GM21576 (cell line): ENCODE results near the gene ALG2.
"Not testable (repeated sequence)": the region's sequence is repeated elsewhere in the genome, so short reads cannot be mapped to it uniquely, and the experiment has no call there.

Experiments used
- ATAC-seq: cut with Tn5 transposase; IDR thresholded peaks from one replicate; pipeline ENCODE4 v1.9.1; 2021; ENCODE audit warnings: mild to moderate bottlenecking, moderate library complexity; ENCODE audit not compliant: unreplicated experiment

The ALG2 gene

DNA sequence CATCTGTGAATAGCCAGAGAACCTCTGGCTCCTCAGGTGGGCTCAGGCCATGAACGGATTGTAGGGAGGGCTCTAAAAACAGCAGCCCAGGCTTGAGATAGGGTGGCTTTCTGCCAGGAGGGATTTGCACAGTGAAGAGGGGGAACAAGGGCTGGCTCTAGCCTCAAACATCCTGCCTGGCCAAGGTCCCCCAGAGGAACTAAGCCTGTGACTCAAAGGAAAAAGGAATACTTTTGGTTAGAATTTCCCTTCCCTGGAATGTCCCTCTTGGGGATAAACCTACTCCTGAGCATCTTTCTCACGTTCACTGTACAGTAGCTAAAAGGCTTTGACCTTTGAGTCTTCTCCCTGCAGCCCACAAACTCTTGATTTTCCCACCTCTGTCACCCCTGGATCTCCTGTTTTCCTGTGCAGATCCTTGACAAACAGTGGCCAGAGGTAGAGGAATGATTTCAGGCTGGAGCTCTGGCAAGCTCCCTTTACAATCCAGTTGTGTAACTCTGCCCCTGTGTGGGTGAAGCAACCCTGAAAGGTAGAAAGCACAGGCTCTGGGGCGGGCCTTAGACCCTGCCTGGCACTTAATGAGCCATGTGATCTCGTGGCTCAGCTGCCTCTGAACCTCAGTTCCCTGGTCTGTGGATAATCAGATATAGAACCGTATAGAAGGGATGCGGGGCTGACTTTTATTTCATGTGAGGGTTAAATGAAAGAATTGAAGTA, 17.8 kb upstream of the ALG2 start:
- no peak for ATAC-seq

DNA sequence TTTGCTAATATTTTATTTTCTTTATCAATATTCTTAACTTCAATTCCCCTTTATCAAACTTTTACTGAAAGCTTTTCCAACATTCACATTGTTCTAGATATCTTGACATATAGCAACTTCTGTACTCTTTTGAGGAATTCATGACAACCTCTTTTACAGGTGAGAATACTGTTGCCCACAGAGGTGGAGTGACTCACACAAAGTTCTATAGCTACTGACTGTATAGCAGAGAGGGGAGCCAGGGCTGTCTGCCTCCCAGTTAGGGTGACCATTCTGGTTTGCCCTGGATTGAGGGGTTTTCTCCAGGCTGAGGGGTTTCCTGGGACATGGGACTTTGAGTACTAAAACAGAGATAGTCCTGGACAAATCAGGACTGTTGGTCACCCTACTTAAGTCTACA, 16.6 kb upstream of the ALG2 start:
- no peak for ATAC-seq

DNA sequence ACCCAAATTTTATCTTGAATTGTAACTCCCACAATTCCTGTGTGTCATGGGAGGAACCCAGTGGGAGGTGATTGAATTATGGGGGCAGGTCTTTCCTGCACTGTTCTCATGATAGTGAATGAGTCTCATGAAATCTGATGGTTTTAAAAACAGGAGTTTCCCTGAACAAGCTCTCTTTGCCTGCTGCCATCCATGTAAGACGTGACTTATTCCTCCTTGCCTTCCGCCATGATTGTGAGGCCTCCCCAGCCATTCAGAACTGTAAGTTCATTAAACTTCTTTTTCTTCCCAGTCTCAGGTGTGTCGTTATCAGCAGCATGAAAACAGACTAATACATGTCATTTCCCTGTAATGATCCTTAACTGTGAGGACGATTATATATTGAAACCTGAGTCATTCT, 16.1 kb upstream of the ALG2 start:
- not testable (repeated sequence) for ATAC-seq

DNA sequence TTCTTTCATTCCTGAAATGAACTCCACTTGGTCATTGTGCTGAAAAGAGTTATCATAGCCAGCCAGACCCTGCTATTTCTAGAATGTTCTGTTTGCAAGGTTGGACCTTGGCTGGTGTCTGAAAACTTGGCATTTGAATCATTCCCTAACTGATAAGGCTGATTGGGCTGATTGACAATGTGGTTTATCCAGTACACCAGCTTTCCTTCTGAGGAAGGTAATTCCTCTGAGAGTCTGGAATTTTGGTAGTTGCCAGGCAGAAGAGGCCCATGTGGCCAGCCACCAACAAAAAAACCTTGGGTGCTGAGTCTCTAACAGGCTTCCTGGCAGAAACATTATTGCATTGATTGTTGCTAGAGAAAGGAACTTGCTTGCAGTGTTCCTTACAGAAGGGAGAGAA, 15.6 kb upstream of the ALG2 start:
- ATAC-seq, result no peak

DNA sequence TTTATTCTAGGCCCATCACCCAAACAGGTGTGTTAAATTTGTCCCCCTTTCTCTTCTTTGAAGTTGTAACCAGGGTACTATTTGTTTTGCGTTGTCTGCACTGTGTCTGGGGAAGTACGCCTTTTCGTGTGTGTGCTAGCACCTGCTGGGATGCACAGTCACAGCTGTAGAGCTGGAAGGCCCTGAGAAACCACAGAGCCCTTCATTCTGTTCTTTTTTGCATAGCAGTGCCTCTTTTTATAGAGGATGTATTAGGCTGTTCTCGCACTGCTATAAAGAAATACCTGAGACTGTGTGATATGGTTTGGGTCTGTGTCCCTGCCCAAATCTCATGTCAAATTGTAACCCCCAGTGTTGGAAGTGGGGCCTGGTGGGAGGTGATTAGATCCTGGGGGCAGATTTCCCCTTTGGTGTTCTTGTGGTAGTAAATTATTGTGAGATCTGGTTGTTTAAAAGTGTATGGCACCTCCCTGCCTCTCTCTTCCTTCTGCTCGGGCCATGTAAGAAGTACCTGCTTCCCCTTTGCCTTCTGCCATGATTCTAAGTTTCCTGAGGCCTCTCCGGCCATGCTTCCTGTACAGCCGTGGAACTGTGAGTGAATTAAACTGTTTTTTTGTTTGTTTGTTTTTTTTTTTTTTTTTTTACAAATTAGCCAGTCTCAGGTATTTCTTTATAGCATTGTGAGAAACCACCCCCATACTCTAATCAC, 14.3 kb upstream of the ALG2 start:
- ATAC-seq, result peak; percentile 93

DNA sequence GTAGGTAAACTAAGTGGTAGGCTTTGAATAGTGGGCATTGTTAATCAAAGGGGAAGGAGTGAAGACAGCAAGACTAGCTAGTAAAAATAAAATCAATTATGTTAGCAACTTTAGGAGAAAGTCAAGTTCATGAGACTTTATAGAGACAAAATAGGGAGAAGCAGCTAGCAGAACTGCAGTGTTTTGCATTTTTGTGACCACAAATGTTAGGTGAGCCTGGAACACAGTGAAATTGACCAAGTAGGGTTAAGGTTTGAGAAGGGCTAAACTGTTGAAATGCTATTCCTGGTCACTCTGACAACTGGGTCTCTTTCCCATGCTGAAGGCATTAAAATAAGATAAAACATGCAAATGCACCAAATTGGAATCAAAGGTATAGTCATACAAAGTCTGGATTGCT, 13.3 kb upstream of the ALG2 start:
- ATAC-seq, result no peak

DNA sequence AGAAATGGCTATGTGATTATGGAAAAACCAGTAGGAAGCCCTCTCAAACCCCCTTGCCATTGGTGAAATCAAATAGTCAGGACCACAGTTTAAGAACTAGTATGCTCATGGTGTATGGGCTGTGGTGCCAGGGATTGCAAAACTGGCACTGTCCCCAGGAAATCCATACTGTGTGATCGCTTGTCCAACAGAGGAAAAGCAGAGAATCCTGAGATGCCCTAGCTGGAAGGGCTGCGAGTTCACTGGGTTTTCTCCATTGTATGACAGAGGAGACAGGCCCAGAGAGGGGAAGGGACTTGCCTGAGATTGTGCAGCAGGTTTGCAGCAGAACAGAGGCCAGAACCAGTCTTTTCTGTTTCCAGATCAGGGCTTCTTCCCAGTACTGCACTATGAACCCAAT, 12.9 kb upstream of the ALG2 start:
- no peak for ATAC-seq

DNA sequence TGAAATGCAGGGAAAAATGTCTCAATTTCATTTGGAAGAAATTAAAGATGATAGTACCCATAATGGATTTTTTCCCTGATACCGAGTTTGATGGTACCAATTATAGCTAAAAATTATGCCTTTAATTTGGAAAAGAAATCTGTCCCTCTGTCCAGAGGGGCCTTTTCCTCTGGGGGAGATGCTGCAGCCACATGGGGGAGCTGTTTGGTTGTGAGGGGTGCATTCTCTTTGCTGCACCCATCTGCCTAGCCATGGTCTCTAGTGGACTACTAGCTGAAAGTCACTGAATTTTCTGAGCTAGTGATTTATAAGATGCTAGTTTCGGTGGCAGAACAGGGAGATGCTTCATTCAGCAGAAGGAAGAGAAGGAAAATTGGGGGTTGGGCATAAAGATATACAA, 10.0 kb upstream of the ALG2 start:
- no peak for ATAC-seq

DNA sequence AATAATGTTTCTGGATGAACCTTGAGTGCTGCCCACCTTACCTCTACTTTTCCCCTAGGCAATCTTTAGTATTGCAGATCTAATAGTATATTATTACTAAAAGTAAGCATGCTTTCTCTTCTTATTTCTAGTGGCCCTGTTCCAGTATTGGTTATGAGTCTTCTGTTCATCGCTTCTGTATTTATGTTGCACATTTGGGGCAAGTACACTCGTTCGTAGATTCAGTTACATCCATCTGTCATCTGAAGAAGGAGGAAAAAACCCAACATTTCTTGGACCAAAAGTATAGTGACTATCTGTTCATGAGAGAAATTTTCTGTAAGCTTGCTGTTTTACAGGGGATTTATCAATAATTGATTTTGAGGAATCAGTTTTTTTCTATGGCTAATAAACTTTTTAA, 8.5 kb upstream of the ALG2 start:
- no peak for ATAC-seq

DNA sequence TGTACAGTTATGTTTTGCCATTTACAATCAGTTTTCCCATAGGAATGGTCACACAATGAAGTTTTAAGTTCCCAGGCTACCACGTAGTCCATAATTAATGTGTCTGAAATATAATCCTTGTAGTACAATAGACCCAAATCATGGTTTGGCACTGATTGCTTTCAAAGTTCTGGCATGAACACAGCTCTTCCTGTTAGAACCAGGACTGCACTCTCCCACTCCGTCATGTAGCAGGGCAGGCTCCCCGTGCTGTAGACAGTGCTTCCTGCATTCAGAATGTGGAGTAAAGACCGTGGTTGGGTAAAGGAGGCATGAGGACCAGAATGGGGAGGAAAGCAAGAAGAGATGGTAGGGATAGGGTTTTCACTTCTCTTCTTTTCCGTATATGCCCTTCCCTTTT, 4.3 kb upstream of the ALG2 start:
- ATAC-seq, result no peak

DNA sequence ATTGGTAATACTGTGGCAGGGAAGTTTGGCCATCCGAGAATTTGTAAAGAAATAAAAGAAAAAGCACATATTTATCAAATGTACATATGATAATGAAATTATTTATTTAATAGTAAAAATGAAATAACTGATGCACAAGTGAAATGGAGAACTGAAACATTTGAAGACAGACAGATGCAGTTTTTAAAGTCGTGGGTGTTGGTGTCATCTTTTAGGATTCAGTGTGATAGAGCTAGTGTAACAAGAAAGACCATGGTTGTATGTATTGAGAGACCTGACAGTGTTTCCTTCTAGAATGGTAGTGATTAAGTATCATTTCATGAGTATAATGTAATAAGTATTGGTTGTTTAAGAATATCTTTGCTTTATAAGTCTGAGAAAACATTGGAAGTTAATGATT, 2.7 kb upstream of the ALG2 start:
- no peak for ATAC-seq

DNA sequence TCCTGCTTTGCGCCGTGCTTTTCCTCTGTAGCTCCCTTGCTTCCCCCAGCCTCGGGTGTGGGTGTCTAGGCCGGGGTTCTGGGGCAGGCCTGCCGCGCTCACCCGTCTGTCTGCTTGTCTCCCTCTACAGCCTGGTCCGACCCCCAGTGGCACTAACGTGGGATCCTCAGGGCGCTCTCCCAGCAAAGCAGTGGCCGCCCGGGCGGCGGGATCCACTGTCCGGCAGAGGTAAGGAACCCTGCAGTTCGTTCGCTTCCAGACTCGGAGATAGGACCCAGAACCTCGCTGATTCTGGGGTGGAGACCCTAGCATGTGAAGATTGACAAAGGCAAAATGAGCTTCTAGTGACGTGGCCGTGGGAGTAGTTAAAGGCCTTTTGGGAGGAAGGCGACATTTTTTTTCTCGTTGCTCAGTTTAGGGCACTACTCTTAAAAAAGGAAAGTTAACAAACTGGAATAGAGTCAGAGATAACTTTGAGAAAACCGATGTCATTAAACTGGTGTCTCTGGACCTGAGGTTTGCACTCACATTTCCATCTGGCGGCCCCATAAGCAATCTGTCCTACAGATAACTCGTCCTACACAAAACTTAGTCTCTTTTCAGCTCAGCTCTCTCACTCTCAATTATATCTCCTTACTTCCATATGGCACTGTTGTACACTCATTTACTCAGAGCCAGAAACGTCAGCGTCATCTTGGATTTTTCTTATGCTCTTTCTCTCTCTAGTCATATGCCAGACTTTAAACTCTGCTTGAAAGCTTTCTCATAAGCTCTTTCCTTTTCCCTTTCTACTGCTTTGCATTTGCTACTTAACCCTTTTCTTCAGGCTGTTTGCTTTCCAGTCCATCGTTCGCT, 901 bp upstream of the ALG2 start:
- peak; percentile 15 for ATAC-seq

DNA sequence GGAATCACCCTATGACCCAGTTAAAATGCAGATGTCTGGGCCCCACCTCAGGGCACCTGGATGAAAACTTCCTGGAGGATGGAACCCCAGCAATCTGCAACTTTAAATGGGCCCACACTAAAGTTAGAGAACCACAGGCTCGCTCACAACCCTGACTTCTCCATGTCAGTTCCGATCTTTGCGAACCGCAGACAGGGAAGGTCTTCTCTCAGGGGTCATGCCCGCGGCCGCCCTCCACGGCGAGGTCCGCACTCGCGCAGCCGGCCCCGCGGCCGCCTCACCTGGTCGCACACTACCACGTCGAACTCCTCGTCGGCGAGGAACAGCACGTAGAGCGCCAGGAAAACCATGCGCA, 499 bp downstream of the ALG2 start:
- no peak for ATAC-seq

DNA sequence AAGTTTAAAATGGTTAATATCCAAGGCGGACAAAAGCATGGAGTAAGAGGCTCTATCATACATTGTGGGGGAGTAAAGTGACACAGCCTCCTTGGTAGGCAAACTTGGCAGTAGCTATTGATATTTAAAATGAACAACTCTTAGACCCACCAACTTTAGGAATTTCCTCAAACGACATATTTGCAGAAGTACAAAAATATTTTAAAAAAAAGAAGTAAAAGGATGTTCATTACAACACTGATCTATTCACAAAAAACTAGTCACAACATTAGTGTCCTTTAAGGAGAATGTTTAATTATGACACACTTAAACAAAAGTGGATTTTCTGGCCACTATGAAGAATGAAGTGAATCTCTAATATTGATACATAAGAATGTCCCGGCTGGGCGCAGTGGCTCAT, 1.7 kb downstream of the ALG2 start:
- ATAC-seq, result no peak

DNA sequence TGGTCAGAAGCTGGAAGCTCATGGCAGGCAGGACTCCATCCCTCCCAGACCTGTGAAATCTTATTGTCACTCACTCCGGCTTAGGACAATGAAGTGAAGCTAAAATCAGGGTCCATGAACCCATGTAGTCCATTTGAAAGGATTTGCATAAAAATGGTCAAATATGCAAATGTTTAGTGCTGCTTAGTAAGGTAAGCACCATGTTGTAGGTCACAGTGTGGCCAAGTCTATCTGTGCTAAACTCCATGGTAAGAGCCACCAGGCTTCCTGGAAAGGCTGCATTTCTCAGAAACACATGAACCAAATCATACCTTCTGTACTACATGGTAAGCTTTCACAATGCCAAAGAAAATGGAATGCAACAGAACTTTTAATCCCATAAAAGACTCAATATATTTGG, 5.7 kb downstream of the ALG2 start:
- no peak for ATAC-seq

DNA sequence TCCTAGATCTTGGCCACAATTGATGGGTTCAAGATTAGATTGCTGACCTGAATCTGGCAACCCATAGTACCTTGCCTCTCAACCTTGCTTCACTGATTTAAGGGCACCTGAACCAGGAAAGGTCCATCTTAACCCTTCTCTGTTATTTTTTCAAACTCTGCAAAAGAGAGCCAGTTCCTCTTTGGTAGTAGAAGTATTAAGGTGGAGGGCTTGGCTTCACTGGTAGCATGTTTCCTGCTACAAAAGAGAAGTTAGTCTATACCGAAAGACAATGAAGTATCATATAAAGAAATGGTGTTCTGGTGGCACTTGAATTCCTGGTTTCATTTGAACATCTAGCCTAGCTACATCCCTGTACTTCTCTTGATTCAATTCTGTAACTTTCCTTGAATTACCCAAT, 8.5 kb downstream of the ALG2 start:
- no peak for ATAC-seq

DNA sequence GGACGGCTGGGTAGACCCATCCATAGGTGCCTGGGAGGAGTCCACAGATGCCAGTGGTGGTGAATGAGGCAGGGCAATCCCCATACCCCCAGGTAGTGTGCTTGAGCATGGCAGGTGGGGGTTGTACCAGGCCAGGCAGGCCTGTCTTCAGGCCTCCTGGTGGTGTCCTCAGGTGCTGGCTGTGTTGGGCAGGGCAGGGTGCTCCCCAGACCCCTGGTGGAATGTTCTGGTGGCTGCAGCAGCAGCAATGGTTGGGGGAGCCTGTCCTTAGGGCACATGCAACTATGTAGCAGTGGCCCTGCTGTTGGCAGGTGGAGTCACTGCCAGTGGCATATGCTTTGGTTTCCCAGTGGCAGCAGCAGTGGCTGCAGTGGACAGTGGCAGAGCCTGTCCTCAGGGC, 10.0 kb downstream of the ALG2 start:
- no peak for ATAC-seq

DNA sequence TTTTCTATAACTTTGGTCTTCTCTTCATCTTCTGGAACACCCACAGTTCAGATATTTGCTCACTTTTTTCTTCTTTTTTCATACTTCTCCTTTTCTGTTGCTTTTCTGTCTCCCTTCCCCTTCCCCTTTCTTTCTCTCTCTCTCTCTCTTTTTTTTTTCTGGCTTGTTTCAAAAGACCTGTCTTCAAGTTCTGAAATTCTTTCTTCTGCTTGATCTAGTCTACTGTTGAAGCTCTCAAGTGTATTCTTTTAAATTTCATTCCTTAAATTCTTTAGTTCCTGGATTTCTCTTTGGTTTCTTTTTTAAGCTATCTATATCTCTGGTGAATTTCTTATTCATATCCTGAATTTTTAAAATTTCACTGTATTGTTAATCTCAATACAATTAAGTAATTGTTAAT, 11.2 kb downstream of the ALG2 start:
- ATAC-seq, result no peak

DNA sequence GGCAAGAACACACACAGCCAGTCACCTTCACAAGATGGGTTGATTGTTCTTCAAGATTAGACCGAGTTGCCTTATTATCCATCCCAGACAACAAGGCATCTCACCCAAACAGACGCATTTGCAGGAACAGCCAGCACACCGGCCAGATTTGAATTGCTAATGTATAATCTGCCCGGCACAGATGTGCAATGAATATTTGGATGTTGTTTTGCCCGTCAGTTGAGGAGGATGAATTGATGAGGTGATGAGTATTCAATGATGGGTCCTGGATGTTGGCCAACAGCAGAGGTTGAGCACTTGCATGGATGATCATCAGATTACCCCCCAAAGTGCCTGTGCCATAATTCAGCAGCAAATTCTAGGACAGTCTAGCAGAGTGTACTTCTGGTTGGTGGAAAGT, 20.1 kb downstream of the ALG2 start:
- ATAC-seq, result no peak

DNA sequence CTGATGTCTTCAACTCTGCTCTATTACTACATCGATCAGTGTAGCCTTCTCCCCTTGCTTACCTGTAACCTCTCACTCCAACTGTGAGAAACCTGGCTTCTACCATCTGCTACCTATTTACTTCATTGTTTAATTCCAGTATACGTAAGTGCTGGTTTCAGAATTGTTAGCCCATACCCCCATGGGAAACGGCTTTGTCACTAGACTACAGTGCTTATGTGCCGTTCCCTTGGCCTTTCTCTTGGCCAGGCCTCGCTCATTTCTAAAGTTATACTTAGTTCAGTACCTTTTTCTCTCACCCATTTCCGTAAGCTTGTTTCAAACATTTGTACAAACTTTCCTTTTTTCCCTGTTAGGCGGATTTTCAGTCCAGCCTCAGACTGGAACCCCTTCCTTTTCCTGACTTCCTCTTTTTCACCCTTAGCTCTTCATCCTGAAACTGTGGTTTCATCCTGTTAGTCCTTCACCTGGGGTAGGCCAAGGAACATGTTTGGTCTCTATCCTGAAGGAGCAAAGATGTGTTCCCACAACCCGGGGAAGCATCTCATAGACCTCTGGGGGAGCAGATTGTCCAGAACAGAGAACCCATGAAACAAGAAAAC, 21.7 kb downstream of the ALG2 start:
- no peak for ATAC-seq

DNA sequence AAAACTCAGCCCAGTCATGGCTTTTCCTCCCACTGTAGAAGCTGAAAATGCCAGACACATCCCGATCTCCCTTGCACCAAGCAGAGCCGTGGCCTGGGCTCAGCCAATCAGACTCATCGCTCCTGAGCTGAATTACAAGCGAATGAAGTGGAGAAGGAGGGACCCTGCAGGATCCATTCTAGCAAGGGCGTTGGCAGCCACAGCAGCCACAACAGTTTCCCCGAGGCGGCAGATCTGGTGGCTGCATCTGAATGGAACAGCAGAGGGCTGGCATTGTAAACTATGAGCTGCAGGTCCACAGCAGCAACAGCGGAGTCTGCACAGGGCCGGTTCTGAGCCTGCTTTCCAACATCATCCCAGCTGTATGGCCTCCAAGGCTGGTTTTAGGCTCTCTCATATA, 23.8 kb downstream of the ALG2 start:
- no peak for ATAC-seq
